HG03139 (cell line): ENCODE results near the gene TMED9.
A peak's percentile ranks its signal among the peaks of the same experiment; 100 is the strongest.
"Not testable (repeated sequence)": the region's sequence is repeated elsewhere in the genome, so short reads cannot be mapped to it uniquely, and the experiment has no call there.

ENCODE experiments used
- ATAC-seq: cut with Tn5 transposase; IDR thresholded peaks from one replicate; pipeline ENCODE4 v1.9.1; 2021; ENCODE audit not compliant: unreplicated experiment

Gene TMED9

DNA sequence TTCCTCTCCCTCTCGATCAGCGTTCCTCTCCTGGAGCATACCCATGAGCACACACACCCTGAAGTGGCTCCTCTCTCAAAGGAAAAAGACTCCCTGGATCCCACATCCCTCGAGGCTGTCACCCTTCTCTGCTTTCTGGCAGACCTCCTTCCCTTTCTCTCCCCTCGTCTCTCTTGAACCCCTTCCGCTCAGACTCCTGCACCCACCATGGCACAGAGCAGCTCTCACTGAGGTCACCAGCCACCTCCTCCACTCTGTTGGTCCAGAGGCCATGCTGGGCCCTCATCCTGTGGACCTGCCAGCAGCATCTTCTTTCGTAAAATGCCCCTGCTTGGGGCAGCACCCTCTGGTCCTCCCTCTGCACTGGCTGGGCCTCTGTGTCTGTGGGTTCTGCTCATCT lies 13.7 kb downstream of the TMED9 start:
- no peak for ATAC-seq

DNA sequence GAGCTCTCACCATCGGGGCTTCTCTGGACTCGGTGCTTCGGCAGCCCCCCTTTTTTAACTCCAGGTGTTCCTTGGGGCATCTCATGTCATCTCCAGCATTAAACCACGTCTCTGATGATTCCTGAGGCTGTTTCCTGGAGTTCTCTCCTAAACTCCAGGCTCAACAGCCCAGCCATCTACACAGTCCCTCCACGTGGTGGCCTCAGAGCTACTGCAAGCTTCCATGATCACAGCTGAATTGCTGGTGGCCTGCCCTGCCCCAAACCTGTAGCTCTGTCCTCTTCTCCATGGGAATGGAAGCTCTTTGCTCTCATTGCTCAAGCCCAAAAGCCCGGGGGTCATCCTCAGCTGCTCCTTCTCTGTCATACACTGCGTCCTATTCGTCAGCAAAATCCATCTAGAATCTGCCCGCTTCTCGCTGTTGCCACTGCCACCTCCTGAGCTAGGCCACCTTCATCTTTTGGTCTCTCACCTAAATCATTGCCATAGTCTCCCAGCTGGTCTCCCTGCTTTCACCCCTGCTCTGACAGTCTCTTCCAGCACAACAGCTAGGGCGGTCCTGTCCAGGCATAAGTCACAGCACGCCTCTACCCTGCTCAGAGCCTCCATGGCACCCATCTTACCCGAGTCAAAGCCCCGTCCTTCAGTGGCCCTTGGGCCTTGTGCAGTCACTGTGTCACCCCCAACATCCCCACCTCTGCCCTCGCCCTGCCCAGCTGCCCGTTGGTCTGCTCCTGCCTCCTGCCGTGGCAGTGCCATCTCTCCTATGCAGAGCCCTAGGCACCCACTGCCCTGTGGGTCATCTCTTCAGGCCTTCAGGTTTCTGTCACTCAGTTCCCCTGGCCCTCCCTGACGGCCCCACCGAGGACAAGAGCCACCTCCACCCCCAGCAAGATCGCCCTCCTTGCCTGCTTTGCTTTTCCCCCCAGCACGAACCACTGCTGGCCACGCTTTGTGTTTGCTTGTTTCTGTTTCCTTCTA lies 14.4 kb downstream of the TMED9 start:
- no peak for ATAC-seq

DNA sequence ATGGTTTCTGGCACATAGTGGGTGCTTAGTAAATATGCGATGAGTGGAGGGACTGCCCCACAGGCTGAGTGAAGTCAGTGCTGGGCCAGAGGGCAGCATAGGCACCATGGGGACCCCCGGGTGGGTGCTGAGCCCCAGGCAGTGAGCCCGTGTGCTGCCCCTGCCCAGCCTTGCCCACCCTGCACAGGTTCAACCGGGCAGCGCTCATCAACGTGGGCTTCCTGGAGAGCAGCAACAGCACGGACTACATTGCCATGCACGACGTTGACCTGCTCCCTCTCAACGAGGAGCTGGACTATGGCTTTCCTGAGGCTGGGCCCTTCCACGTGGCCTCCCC lies 15.1 kb downstream of the TMED9 start:
- no peak for ATAC-seq

DNA sequence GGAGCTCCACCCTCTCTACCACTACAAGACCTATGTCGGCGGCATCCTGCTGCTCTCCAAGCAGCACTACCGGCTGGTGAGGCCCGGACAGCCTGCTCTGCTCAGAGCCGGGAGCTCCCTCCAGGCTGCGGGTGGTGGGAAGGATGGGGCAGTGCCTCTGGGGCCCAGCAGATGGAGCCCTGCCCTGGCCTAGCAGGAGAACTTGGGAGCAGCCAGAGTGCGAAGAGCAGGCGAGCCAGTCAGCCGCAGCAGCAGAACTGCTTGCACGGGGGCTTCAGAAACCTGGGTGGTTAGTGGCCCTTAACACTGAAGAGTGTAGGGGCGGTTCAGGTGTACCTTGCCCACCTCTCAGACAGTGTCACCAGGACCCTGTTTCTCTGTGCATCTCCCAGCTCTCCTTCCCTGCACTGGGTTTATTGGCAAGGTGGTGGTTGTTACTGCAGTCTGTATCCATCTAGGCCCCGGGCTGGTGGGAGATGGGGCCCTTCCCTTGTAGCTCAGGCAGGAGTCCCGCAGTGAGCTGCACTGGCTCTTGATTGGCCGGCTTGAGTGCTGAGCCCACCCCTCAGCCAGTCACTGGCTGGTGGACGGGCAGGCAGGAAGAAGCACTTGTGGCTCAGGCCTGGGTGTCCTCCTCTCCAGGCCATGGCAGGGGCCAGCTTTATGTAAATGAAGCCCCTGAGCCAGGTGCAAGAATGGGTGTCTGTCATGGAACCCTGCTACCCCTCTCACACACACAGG lies 15.6 kb downstream of the TMED9 start:
- peak; percentile 49 for ATAC-seq

DNA sequence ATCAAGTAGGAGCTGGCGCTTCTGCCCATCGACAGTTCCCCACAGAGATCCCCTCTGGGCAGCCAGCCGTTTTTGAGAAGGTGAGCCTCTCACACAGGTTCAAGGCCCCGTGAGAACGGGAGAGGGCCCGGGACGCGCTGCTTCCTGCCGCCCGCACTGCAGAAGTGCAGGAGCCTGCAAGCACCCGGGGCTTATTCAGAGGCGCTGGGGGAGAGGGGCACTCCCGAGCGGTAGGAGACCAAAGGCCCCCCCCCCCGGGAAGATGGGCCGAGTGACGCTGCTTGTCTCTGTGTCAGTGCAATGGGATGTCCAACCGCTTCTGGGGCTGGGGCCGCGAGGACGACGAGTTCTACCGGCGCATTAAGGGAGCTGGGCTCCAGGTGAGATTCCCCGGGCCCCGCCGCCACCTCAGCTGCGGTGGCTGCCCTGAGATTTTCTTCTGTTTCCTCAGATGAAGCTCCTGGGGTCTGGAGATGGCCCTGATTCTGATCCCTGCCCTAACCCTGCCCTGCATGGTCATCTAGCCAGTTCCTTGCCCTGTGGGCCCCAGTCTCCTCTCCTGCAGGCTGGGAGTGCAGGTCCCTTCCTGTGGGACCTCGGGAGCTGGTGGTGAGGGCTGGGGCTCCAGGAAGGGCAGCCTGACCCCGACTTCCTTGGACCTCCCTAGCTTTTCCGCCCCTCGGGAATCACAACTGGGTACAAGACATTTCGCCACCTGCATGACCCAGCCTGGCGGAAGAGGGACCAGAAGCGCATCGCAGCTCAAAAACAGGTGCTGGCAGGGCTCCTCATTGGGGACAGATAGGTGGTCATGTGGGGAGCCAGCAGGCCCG lies 16.5 kb downstream of the TMED9 start:
- no peak for ATAC-seq

DNA sequence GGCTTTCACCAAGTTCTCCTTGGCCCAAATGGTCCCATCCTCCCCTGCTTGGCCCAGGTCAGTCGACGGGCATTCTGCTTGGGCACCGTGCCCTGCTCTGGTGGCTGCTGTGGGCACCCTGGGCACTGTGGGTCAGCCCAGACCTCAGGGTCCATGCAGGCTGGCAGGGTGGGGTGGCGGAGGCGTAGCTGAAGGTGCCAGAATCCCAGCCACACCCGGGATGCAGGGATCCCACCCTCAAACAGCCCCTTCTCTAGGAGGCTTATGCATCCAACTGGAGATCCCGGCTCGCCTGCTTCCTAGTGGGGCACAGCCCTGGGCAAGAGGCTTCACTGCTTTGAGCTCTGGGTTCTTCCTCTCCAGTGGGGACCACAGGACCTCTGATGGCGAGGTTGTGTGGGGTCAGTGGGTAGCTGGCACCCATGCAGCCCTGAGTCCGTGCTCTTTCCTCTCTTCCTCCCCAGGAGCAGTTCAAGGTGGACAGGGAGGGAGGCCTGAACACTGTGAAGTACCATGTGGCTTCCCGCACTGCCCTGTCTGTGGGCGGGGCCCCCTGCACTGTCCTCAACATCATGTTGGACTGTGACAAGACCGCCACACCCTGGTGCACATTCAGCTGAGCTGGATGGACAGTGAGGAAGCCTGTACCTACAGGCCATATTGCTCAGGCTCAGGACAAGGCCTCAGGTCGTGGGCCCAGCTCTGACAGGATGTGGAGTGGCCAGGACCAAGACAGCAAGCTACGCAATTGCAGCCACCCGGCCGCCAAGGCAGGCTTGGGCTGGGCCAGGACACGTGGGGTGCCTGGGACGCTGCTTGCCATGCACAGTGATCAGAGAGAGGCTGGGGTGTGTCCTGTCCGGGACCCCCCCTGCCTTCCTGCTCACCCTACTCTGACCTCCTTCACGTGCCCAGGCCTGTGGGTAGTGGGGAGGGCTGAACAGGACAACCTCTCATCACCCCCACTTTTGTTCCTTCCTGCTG lies 17.4 kb downstream of the TMED9 start:
- no peak for ATAC-seq

DNA sequence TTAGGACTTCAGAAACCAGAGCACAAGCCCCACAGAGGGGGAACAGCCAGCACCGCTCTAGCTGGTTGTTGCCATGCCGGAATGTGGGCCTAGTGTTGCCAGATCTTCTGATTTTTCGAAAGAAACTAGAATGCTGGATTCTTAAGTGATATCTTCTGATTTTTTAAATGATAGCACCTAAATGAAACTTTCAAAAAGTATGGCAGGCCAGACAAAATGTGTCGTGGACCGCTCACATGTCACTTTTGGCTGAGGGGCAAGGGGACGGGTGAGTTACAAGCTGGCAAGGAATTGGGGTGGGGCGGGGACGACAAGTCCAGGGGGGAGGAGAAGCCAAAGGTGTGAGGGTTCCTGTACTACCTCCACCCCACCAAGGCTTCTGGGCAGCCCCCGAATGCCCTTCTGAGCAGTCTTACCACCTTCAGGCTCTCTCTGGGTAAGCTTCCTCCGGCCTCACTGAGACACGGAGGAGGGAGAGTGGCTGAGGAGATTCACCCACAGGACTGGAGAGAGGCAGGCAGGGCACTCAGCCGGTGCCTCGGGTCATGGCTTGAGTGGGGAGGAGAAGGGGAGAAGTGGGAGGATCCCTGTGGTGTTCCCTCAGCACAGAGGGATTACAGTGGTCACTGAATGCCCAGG lies 18.2 kb downstream of the TMED9 start:
- ATAC-seq, result no peak

DNA sequence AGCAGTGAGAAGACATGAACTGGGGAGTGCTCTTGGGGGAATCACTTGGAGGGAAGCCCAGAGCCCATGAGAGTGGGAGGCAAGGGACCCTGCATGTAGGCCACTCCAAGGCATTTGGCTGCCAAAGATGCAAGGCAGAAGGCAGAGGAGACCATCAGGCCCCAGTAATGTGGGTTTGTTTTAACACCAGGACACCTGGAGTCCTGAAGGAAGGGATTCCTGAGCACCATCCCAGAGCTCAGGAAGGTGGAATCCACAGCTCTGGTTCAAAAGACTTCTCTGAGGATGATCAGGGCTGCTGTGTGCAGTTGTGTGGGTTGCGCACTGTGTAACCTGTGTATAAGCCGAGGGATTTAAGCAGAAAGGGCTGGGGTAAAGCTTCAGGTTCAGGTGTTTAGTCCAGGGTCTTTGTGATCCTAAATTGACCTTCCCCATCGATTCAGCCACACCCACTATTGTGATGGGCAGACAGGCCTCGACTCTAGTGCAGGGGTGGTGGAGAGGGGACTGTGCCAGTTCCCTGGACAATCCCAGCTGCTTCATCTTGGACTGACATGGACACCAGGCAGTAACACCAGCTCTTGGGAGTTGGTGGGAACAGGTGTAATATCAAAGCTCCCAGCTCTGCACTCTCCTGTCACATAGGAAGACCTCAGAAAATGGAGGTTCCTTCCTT lies 18.9 kb downstream of the TMED9 start:
- ATAC-seq, result no peak

DNA sequence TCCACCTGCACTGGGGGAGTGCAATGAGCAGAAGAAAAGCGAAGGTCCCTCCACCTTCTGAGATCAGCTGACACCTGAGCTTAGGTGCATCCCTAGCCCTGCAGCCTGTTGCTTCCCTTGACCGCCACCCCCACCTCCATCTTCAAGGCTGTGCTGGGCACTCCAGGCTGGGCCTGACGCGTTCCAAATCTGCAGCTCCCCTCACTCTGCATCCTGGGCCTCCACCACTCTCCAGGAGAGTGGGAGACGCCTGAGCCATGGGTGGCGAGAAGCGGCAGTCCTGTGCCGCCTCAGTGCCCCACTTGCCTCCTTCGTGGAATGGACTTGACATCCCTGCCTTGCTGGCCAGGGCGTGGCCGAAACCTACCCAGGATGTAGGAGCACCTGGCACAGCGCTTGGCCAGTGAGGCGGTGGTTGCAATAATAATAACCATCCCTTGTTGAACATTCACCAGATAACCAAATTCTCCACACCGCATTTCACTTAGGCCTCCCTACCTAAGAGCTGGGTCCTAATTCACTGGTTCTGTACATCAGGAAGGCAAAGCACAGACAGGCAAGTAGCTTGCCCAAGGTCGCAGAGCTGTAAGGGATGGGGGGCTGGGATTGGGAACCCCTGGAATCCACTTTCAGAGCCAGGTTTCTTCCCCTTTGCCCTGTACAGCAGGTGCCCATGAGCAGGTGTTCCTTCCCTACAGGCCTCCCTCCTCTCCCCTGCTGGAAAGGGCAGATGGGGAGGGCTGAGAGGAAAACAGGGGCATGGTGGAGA lies 19.6 kb downstream of the TMED9 start:
- no peak for ATAC-seq

DNA sequence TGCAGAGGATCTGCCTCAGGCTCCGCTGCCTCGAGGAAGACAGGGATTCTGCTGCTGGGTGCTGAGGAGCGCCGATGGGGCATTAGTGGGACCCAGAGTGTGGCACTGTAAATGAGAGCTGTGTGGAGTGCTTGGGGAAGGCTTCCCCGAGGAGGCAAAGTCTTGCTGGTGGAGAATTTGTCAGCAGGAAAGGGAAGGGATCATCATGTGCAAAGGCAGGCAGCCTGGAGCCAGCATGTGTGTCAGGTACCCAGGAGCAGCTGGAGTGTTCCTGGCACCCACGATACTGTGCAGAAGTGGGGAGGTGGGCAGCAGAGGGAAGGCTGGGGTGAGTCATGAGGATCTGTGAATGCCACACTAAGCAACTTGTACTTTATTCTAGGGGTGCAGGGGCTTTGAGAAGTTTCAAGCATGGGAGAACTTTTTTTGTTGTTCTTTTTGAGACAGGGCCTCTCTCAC lies 20.2 kb downstream of the TMED9 start:
- ATAC-seq, result no peak

DNA sequence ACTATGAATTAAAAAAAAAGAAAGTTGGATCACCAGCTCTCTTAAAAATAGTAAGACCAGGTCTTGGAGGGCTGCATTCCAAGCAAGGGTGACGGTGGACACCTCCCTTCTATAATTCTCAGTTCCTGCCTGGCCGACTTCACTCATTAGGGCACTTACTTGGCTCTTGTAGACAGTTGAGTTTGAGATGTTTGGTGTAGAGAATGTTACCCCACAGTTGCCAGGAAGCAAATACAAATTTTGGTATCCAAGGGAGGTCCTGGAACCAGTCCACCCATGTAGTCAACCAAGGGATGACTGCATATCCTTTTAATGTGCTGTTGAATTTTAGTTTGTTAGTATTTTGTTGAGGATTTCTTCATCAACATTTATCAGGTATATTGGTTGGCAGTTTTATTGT lies 28.6 kb downstream of the TMED9 start:
- ATAC-seq, result no peak

DNA sequence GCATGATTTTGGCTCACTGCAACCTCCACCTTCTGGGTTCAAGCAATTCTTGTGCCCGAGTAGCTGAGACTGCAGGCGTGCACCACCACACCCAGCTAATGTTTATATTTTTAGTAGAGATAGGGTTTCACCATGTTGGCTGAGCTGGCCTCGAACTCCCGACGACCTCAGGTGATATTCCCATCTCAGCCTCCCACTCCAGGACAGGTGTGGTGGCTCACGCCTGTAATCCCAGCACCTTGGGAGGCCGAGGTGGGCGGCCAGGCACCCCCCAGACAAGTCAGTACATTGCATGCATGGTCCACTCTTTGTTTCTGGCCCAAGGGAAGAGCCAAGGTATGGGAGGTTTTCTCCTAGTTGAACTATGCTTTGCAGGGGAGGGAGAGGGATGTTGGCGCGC lies 32.2 kb downstream of the TMED9 start:
- not testable (repeated sequence) for ATAC-seq

DNA sequence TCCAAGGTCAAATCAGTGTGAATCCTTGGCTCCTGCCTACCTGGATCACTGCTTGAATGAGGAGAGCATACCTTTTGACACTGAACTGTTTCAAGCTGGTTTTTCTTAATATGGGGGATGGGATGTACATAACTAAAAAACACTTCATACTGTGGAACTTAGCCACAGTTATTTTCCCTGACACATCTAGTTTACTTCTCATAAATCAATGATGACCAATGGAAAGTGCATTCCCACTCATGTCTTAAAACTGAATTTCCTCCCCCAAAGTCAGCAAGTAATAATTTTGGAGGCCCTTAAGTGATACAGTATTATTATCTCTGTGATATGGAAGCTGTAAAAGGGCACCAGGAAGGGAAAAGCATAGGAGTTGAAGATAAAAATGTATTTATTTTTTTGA lies 38.2 kb downstream of the TMED9 start:
- ATAC-seq, result not testable (repeated sequence)

DNA sequence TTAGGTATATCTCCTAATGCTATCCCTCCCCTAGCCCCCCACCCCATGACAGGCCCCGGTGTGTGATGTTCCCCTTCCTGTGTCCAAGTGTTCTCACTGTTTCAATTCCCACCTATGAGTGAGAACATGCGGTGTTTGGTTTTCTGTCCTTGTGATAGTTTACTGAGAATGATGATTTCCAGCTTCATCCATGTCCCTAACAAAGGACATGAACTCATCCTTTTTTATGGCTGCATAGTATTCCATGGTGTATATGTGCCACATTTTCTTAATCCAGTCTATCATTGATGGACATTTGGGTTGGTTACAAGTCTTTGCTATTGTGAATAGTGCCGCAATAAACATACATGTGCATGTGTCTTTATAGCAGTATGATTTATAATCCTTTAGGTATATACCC lies 42.9 kb downstream of the TMED9 start:
- ATAC-seq, result not testable (repeated sequence)

DNA sequence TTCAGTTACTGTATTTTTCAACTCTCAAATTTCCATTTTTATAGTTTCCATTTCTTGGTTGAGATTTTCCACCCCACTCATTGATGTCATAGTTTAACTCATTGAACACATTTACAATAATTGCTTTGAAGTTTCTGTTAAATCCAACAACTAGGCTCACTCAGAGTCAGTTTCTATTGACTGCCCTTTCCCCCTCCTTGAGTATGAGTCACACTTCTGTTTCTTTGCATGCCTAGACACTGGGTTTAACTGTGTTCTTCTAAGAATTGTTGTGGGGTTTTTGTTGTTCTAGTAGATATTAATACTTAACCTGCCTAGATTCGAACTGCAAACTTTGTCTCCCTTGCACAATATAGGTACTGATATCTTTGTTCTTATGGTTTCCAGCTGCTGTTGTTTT lies 53.5 kb downstream of the TMED9 start:
- not testable (repeated sequence) for ATAC-seq
